GM23248 (cell line): ENCODE measurements around the gene GNAI1. TPM values are rescaled to one million over a fixed set of nuclear protein-coding genes. Genes with fewer than 3 reads are reported as not detected.
A peak's percentile ranks its signal among the peaks of the same experiment; 100 is the strongest.

Experiments
- DNase-seq: peaks from one replicate; pipeline ENCODE4 v3.0.0-alpha.2; 2015
- H2AFZ ChIP-seq: fragments of 200-600 bp; sonication (generic); 2 replicates; pipeline ENCODE4 v1.6.1; 2016; ENCODE audit warnings: antibody characterized with exemption
- H3F3A ChIP-seq: fragments of 200-600 bp; sonication (generic); 2 replicates; pipeline ENCODE4 v1.6.1; 2016; ENCODE audit warnings: mild to moderate bottlenecking, antibody characterized with exemption, mixed run types; ENCODE audit not compliant: insufficient read depth
- H3K27ac ChIP-seq: fragments of 200-600 bp; sonication (generic); 2 replicates; pipeline ENCODE4 v1.5.1; 2016; ENCODE audit warnings: mild to moderate bottlenecking
- H3K27me3 ChIP-seq: fragments of 200-600 bp; sonication (generic); replicated peaks from 2 replicates; pipeline ENCODE4 v1.6.1; 2016; ENCODE audit warnings: mild to moderate bottlenecking; ENCODE audit not compliant: insufficient read depth
- H3K36me3 ChIP-seq: fragments of 200-600 bp; sonication (generic); 2 replicates; pipeline ENCODE4 v1.6.1; 2016; ENCODE audit warnings: low read depth, mild to moderate bottlenecking
- H3K4me1 ChIP-seq: fragments of 200-600 bp; sonication (generic); 2 replicates; pipeline ENCODE4 v1.6.1; 2016; ENCODE audit warnings: mild to moderate bottlenecking; ENCODE audit not compliant: insufficient read depth
- H3K4me2 ChIP-seq: fragments of 200-600 bp; sonication (generic); one replicate; pipeline ENCODE4 v1.6.1; 2016; ENCODE audit warnings: mild to moderate bottlenecking; ENCODE audit not compliant: unreplicated experiment
- H3K4me3 ChIP-seq: fragments of 200-600 bp; sonication (generic); 2 replicates; pipeline ENCODE4 v1.5.1; 2016; ENCODE audit warnings: mild to moderate bottlenecking
- H3K79me2 ChIP-seq: fragments of 200-600 bp; sonication (generic); 2 replicates; pipeline ENCODE4 v1.6.1; 2016; ENCODE audit warnings: mild to moderate bottlenecking; ENCODE audit not compliant: insufficient read depth
- H3K9ac ChIP-seq: fragments of 200-600 bp; sonication (generic); 2 replicates; pipeline ENCODE4 v1.6.1; 2016; ENCODE audit warnings: mild to moderate bottlenecking
- H3K9me2 ChIP-seq: fragments of 200-600 bp; sonication (generic); 2 replicates; pipeline ENCODE4 v1.6.1; 2016; ENCODE audit warnings: mixed run types, mild to moderate bottlenecking, moderate library complexity; ENCODE audit not compliant: insufficient read depth
- H3K9me3 ChIP-seq: fragments of 200-600 bp; sonication (generic); one replicate; pipeline ENCODE4 v1.6.1; 2017; ENCODE audit warnings: low read depth
- H4K20me1 ChIP-seq: fragments of 200-600 bp; sonication (generic); 2 replicates; pipeline ENCODE4 v1.6.0; 2016; ENCODE audit not compliant: insufficient read depth
- EZH2 ChIP-seq: fragments of 200-600 bp; sonication (generic); IDR thresholded peaks from 2 replicates; pipeline ENCODE4 v1.6.1; 2018; ENCODE audit warnings: antibody characterized with exemption, mild to moderate bottlenecking; ENCODE audit not compliant: insufficient read depth, poor library complexity, severe bottlenecking
- EZH2phosphoT487 ChIP-seq: fragments of 200-600 bp; sonication (generic); IDR thresholded peaks from 2 replicates; pipeline ENCODE4 v1.6.1; 2018; ENCODE audit warnings: antibody characterized with exemption, moderate library complexity, mild to moderate bottlenecking, low read depth; ENCODE audit not compliant: insufficient read depth
- WGBS, 2 experiments: methylation state at CpG; one replicate each; pipeline ENCODE4 v1.1.6; 2015 to 2017; ENCODE audit warnings: low lambda C conversion rate in 2 of 2, low coverage in 1 of 2; ENCODE audit errors: missing lambda C conversion rate in 2 of 2; 5-methylcytosine and 5-hydroxymethylcytosine counted together
- in situ Hi-C: fragments of 300-500 bp; cut with MboI; formaldehyde crosslinking; loops from 2 replicates; pipeline ENCODE4 v1.15.0; 2020
- polyA plus RNA-seq: library from polyadenylated mRNA; unstranded; fragments of >200 nt; fragmentation: Nextera tagmentation; extraction: Ambion mirVana; gene quantifications from 2 replicates; pipeline ENCODE4 v1.2.1, GENCODE V29; 2016
- total RNA-seq: library from RNA; depleted of rRNA; stranded (reverse); fragments of >200 nt; shearing (Covaris generic); gene quantifications from 2 replicates; pipeline ENCODE4 v1.2.3, GENCODE V29; 2014

The GNAI1 gene
- total and polyA plus RNA-seq, 2 experiments from 2014 or later = 35.3 to 47.0 TPM

- Histone ChIP-seq H4K20me1 (no peaks in the 10 kb centered on the region), H3K36me3 (peaks cover 4% of the 10 kb centered on the region; the same call in 1 of the 2 replicates)
- in situ Hi-C loops = no loop called here
These were observed 69.8 kb downstream of the GNAI1 start for GRCh38 chr7:80204454-80204853.

GRCh38 chr7:80204919-80205318 lies 70.3 kb downstream of the GNAI1 start:
- TF ChIP-seq EZH2 (no peak), EZH2phosphoT487 (no peak)
- Histone ChIP-seq H3K4me3 (no peak overlapping the region), H3K36me3 (peaks cover 4% of the 10 kb centered on the region; the same call in 1 of the 2 replicates), H4K20me1 (no peaks in the 10 kb centered on the region), H3K9me3 (no peaks in the 10 kb centered on the region), H3K79me2 (no peaks in the 10 kb centered on the region), H3K27ac (no peak overlapping the region), H3K9me2 (no peaks in the 10 kb centered on the region), H3K4me2 (no peak overlapping the region), H3F3A (no peaks in the 10 kb centered on the region), H3K9ac (no peak overlapping the region), H2AFZ (no peak overlapping the region), H3K4me1 (no peaks in the 10 kb centered on the region), H3K27me3 (no peaks in the 10 kb centered on the region)
- WGBS, 2 experiments = 50 to 67% methylated on average over 1 of the region's 1 CpG
- DNase-seq = no peak
- in situ Hi-C loops = no loop called here

More at GRCh38 chr7:80204454-80204853, 69.8 kb downstream of the GNAI1 start:
- WGBS, 2 experiments = 30 to 33% methylated on average over 3 of the region's 3 CpGs
- H3K9ac ChIP-seq = no peak overlapping the region
- no peak overlapping the region for H2AFZ ChIP-seq
- no peaks in the 10 kb centered on the region for H3F3A ChIP-seq
- no peak overlapping the region for H3K27ac ChIP-seq
- no peaks in the 10 kb centered on the region for H3K9me3 ChIP-seq
- H3K27me3 ChIP-seq = no peaks in the 10 kb centered on the region
- no peaks in the 10 kb centered on the region for H3K9me2 ChIP-seq
- no peak for DNase-seq
- H3K4me1 ChIP-seq = no peaks in the 10 kb centered on the region
- no peaks in the 10 kb centered on the region for H3K79me2 ChIP-seq
- H3K4me3 ChIP-seq = no peak overlapping the region
- TF ChIP-seq EZH2 (no peak), EZH2phosphoT487 (no peak)
- no peak overlapping the region for H3K4me2 ChIP-seq

GRCh38 chr7:80206763-80207162 lies 72.1 kb downstream of the GNAI1 start:
- H4K20me1 ChIP-seq = no peaks in the 10 kb centered on the region

GRCh38 chr7:80207501-80207900 lies 72.9 kb downstream of the GNAI1 start:
- peaks cover 10% of the 10 kb centered on the region; the same call in 1 of the 2 replicates for H3K36me3 ChIP-seq
- H3K9me3 ChIP-seq = no peaks in the 10 kb centered on the region
- no peak overlapping the region for H3K9ac ChIP-seq
- H3K4me1 ChIP-seq = no peaks in the 10 kb centered on the region
- H2AFZ ChIP-seq = no peak overlapping the region
- H3K27me3 ChIP-seq = no peaks in the 10 kb centered on the region
- H3K9me2 ChIP-seq = no peaks in the 10 kb centered on the region
- H3K4me2 ChIP-seq = no peak overlapping the region
- no peak for TF ChIP-seq EZH2phosphoT487
- TF ChIP-seq EZH2 = no peak
- H3K27ac ChIP-seq = no peak overlapping the region
- H3K79me2 ChIP-seq = no peaks in the 10 kb centered on the region
- peak; percentile 33 for DNase-seq
- no peak overlapping the region for H3K4me3 ChIP-seq
- H4K20me1 ChIP-seq = no peaks in the 10 kb centered on the region
- in situ Hi-C loops = no loop called here
- H3F3A ChIP-seq = no peaks in the 10 kb centered on the region
- 23 to 31% methylated on average over 2 of the region's 2 CpGs for WGBS, 2 experiments

More at GRCh38 chr7:80206763-80207162, 72.1 kb downstream of the GNAI1 start:
- WGBS, 2 experiments = 96 to 100% methylated on average over 2 of the region's 2 CpGs
- in situ Hi-C loops = no loop called here
- Histone ChIP-seq H3K4me2 (no peak overlapping the region), H3K27me3 (no peaks in the 10 kb centered on the region), H3F3A (no peaks in the 10 kb centered on the region), H3K36me3 (peaks cover 8% of the 10 kb centered on the region; the same call in 1 of the 2 replicates), H3K9ac (no peak overlapping the region), H3K79me2 (no peaks in the 10 kb centered on the region), H3K9me2 (no peaks in the 10 kb centered on the region), H2AFZ (no peak overlapping the region), H3K9me3 (no peaks in the 10 kb centered on the region), H3K4me3 (no peak overlapping the region), H3K4me1 (no peaks in the 10 kb centered on the region), H3K27ac (no peak overlapping the region)
- TF ChIP-seq EZH2phosphoT487 = no peak
- TF ChIP-seq EZH2 = no peak
- no peak for DNase-seq

- Histone ChIP-seq H2AFZ (no peak overlapping the region), H3K9ac (no peak overlapping the region), H3K27ac (no peak overlapping the region), H3K9me2 (no peaks in the 10 kb centered on the region), H3K4me2 (no peak overlapping the region), H3K27me3 (no peaks in the 10 kb centered on the region), H3K9me3 (no peaks in the 10 kb centered on the region), H3K79me2 (no peaks in the 10 kb centered on the region), H3K4me3 (no peak overlapping the region), H4K20me1 (no peaks in the 10 kb centered on the region), H3F3A (no peaks in the 10 kb centered on the region), H3K36me3 (peaks cover 19% of the 10 kb centered on the region; the same call in 1 of the 2 replicates), H3K4me1 (no peaks in the 10 kb centered on the region)
- in situ Hi-C loops = no loop called here
- 57 to 59% methylated on average over 2 of the region's 2 CpGs for WGBS, 2 experiments
- TF ChIP-seq EZH2phosphoT487 (no peak), EZH2 (no peak)
- no peak for DNase-seq
These were observed 74.1 kb downstream of the GNAI1 start for GRCh38 chr7:80208700-80209099.
